NOMO-1 treated with dmso at 0.1 percent for 144 hours (cell line): ENCODE measurements around the gene GNL1.
"Not testable (repeated sequence)": the region's sequence is repeated elsewhere in the genome, so short reads cannot be mapped to it uniquely, and the experiment has no call there.

Source experiments
- DNase-seq: peaks from one replicate; lab custom pipeline; 2025; ENCODE audit not compliant: unreplicated experiment; lab: John Stamatoyannopoulos, UW

The GNL1 gene

DNA sequence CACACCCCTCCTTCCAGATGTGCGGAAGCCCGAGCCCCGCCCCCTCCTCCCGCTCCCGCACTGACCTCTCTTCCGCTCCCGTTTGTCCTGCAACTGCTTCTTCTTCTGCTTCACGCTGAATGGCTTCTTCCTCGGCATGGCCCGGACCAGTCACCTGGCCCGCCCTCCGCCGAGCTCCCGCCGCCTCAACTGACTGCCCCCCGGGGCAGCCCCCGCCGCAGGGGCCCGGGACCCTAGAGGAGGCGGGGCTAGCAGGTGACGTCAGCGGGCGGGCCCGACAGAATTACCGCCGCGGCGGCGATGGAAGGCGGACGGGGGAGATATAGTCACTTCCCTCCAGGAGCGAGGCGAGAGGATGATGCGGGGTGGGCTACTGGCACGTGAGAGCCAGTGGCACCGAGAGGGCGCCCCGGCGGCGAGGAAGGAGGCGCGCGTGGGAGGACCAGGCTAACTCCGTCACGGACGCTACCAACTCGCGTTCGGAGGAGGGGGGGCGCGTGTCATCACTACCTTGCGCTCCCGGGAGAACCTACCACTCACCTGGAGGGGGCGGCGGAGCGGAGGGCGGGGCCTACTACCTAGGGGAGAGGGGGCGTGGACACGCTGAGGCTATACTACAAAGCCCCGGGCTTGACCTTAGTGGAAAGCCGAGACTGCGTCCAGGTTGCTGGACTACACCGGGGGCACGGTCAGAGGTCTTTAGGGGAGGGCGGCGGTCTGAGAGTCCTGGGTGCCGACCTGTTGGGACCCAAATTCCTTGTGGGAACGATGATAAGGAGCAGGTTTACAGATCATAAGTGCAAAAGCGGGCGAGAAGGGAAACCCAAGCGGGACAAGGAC, at the start of gene GNL1:
TSS of gene GNL1 (minus strand) at position 424 of the 840 bp plus-strand sequence. CDS start at position 138, 286 bp downstream.
- peak; percentile 80 for DNase-seq

GRCh38 chr6:30603961-30604360, 47.7 kb upstream of the GNL1 start:
- DNase-seq = no peak

DNA sequence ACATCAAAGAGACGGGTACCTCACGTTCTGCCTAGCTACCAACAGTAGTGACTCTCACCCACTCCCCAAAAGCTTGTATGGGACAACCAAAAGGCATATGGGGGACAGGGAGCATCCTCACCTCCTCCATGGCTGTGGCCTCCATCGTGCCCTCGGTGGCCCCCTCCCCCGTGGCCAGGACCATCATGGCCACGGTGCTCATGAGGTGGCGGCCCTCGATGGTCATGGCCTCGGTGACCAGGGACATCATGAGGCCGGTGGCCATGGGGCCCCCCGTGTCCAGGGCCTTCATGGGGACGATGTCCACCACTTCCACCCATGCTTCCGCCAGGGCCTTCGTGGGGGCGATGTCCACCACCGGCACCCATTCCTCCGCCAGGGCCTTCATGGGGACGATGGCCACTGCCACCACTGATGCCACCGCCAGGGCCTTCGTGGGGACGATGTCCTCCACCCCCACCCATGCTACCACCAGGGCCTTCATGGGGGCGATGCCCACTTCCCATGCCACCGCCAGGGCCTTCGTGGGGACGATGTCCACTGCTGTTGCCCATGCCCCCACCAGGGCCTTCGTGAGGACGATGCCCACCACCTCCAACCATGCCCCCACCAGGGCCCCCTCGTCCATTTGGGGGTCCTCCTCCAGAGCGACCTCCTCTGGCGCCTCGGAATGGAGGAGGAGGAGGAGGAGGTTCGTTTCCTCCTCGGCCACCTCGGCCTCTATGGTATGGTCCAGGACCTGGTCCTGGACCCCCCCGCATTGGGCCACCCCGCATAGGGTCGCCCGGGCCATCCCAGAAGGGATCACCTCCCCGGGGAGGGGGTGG, 45.7 kb upstream of the GNL1 start:
- DNase-seq = no peak

DNA sequence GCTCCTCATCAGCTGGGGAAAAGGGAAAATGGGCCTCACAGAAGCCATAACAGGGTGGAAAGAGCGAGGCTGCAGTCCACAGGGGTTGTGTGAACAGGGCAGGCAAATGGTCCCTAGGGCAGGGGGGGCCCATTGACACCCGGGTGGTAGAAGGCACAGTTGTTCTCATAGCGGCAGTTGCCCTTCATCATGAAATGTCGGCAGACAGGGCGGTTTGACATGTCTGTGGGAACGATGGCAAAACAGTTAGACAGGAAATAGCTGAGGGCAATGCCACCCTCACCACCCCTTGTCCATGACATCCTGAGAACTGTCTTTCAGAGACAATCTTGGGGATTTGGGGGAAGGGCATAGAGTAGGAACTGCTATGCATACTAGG, 45.1 kb upstream of the GNL1 start:
- no peak for DNase-seq

- no peak for DNase-seq
These were observed 44.2 kb upstream of the GNL1 start for GRCh38 chr6:30600451-30600961.

DNA sequence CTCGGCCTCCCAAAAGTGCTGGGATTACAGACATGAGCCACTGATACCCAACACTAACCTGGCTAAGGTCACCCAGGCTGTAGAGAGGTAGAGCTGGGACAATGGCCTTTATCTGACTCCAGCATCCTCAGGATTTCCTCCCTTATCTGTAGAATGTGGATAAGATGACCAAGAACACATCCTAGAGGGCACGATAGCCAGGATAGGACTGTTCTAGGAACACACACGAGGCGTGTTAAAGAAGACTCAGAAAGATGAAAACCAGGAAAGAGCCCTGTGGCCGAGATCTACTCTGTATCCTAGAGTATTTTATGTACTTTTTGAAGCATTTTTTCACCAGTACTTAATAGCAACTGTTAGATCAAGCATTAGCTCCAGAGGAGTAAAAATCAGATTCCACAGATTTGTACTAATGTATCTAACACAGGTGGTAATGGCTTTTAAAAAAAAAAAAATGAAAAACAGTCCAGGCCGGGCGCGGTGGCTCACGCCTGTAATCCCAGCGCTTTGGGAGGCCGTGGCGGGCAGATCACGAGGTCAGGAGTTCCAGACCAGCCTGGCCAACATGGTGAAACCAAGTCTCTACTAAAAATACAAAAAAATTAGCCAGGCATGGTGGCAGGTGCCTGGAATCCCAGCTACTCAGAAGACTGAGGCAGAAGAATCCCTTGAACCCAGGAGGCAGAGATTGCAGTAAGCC, 43.5 kb upstream of the GNL1 start:
- no peak for DNase-seq

DNA sequence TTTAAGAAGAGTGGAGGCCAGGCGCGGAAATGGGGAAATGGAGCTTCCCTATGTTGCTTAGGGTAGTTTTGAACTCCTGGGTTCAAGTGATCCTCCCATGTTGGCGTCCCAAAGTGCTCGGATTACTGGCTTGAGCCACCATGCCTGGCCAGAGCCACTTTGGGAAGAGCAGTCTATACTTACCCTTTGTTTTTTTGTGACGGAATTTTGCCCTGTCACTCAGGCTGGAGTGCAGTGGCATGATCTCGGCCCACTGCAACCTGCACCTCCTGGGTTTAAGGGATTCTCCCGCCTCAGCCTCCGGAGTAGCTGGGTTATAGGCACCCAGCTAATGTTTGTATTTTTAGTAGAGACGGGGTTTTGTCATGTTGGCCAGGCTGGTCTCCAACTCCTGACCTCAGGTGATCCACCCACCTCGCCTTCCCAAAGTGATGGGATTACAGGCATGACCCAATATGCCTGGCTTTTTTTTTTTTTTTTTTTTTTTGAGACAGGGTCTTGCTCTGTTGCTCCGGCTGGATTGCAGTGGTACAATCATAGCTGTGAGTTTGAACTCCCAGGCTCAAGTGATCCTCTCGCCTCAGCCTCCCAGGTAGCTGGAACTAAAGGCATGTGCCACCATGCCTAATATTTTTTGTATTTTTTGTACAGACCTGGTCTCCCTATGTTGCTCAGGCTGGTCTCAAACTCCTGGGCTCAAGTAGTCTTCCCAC, 42.8 kb upstream of the GNL1 start:
- DNase-seq = no peak

GRCh38 chr6:30597315-30598144, 41.2 kb upstream of the GNL1 start:
- not testable (repeated sequence) for DNase-seq

- DNase-seq = no peak
These were observed 36.0 kb upstream of the GNL1 start for GRCh38 chr6:30592287-30592686.

GRCh38 chr6:30591008-30591407, 34.7 kb upstream of the GNL1 start:
- no peak for DNase-seq

GRCh38 chr6:30590509-30590908, 34.2 kb upstream of the GNL1 start:
- no peak for DNase-seq

DNA sequence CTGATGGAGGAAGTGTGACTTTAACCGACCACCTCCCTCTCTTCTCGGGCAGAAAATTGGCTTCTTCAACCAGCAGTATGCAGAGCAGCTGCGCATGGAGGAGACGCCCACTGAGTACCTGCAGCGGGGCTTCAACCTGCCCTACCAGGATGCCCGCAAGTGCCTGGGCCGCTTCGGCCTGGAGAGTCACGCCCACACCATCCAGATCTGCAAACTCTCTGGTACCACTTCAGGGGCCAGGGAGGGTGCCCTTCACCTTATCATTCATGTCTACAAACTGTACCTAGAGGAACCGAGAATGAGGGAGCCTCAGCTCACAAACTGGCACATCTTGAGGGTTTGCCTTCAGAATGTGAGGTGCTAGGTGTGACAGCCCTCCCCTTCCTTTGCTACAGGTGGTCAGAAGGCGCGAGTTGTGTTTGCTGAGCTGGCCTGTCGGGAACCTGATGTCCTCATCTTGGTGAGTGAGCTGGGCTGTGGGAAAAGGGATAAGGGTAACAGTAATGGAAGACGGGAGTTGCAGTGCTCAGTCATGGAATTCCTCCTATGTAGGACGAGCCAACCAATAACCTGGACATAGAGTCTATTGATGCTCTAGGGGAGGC, 33.6 kb upstream of the GNL1 start:
- no peak for DNase-seq

GRCh38 chr6:30583921-30584320, 27.6 kb upstream of the GNL1 start:
- DNase-seq = no peak

- no peak for DNase-seq
These were observed 21.8 kb upstream of the GNL1 start for GRCh38 chr6:30578051-30578450.

- no peak for DNase-seq
These were observed 16.8 kb upstream of the GNL1 start for GRCh38 chr6:30573113-30573512.

DNA sequence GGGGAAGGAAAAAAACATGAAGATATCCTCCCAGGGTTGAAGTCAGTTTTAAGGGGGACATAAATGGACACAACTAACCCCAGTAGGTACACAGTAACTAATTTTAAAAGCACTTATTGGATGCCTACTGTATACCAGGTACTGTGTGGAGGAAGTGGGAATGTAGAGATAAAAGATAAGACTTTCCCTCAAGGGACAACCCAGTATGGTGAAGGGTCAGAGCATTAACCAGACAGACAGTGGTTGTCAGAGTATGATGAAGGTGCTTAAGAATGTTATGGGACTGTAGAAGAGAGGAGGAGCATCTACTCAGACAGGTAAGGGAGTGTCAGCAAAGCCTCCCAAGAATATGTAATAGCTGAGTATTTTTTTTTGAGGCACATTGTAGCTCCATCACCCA, 15.9 kb upstream of the GNL1 start:
- no peak for DNase-seq

- no peak for DNase-seq
These were observed 15.4 kb upstream of the GNL1 start for GRCh38 chr6:30571762-30572082.

- peak; percentile 96 for DNase-seq
These were observed 14.9 kb upstream of the GNL1 start, which contains the start of gene ABCF1 for GRCh38 chr6:30571075-30571761. Gene ABCF1 (plus strand): TSS chr6:30571442. CDS start chr6:30571488, 46 bp downstream.

DNA sequence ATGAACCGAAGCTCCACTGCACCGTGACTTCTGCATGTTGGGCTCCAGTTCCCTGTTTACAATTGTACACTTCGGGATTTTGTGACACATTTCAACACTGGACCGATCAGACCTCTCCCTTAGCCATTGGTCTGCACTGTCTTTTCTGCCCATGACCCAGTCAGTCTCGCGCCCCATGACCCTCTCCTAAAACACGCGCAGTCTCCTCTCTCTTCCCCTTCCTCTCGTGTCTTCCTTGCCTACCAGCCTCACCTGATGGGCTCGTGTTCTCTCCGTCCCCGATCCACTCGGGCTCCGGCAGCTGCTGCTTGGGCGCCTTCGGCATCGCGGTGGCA, 14.4 kb upstream of the GNL1 start:
- peak; percentile 2 for DNase-seq
